HepG2 (cell line): ENCODE measurements around the gene DNTTIP2. TPM values are rescaled to one million over a fixed set of nuclear protein-coding genes. Genes with fewer than 3 reads are reported as not detected.

ENCODE experiments used
- GTF3A ChIP-seq: sonication (generic); formaldehyde crosslinking; conservative IDR thresholded peaks from 2 replicates; pipeline ENCODE4 v1.4.0; 2020; ENCODE audit warnings: mild to moderate bottlenecking, missing genetic modification reagents
- HCFC1 ChIP-seq: fragments of 150-350 bp; IDR thresholded peaks from 2 replicates; pipeline ENCODE4 v1.6.1; 2014; ENCODE audit warnings: low read depth, low read length
- HDAC6 ChIP-seq: fragments of 200-600 bp; sonication (generic); IDR thresholded peaks from 2 replicates; pipeline ENCODE4 v1.7.0; 2017; ENCODE audit warnings: mild to moderate bottlenecking, antibody characterized with exemption, low read length, low read depth
- KAT2B ChIP-seq: fragments of 150-350 bp; IDR thresholded peaks from 2 replicates; pipeline ENCODE4 v1.6.1; 2014; ENCODE audit warnings: low read depth, low read length, borderline replicate concordance
- KLF6 ChIP-seq: IDR thresholded peaks from 2 replicates; pipeline ENCODE4 v1.8.0; 2016; ENCODE audit warnings: missing biosample characterization, missing genetic modification reagents
- MAF1 ChIP-seq: sonication (generic); formaldehyde crosslinking; IDR thresholded peaks from 2 replicates; pipeline ENCODE4 v1.5.0; 2020; ENCODE audit warnings: missing genetic modification reagents, borderline replicate concordance
- NR1H2 ChIP-seq: sonication (generic); formaldehyde crosslinking; IDR thresholded peaks from 2 replicates; pipeline ENCODE4 v1.8.1; 2022; ENCODE audit warnings: low read depth, missing genetic modification reagents, borderline replicate concordance
- SP5 ChIP-seq: IDR thresholded peaks from 2 replicates; pipeline ENCODE4 v1.6.1; 2016; ENCODE audit warnings: low read depth, borderline replicate concordance
- SPEN ChIP-seq: sonication (generic); formaldehyde crosslinking; IDR thresholded peaks from 2 replicates; pipeline ENCODE4 v1.5.1; 2020; ENCODE audit warnings: low read depth, mild to moderate bottlenecking, missing genetic modification reagents
- SYNCRIP ChIP-seq: fragments of 200-400 bp; formaldehyde crosslinking; IDR thresholded peaks from 2 replicates; pipeline ENCODE4 v1.6.1; 2018; ENCODE audit warnings: mild to moderate bottlenecking, low read depth, low read length; ENCODE audit not compliant: insufficient read depth
- ZNF234 ChIP-seq: sonication (generic); formaldehyde crosslinking; conservative IDR thresholded peaks from 2 replicates; pipeline ENCODE4 v1.5.1; 2020; ENCODE audit warnings: mild to moderate bottlenecking, missing genetic modification reagents
- ZNF235 ChIP-seq: sonication (generic); formaldehyde crosslinking; IDR thresholded peaks from 2 replicates; pipeline ENCODE4 v1.8.1; 2023; ENCODE audit warnings: mild to moderate bottlenecking, missing genetic modification reagents, borderline replicate concordance
- ZNF256 ChIP-seq: sonication (generic); formaldehyde crosslinking; conservative IDR thresholded peaks from 2 replicates; pipeline ENCODE4 v1.4.0; 2020; ENCODE audit warnings: missing genetic modification reagents
- ZNF703 ChIP-seq: sonication (generic); formaldehyde crosslinking; IDR thresholded peaks from 2 replicates; pipeline ENCODE4 v1.5.1; 2020; ENCODE audit warnings: missing genetic modification reagents, mild to moderate bottlenecking, moderate library complexity, borderline replicate concordance
- ZNF747 ChIP-seq: sonication (generic); formaldehyde crosslinking; IDR thresholded peaks from 2 replicates; pipeline ENCODE4 v1.8.1; 2023; ENCODE audit warnings: missing genetic modification reagents, mild to moderate bottlenecking, borderline replicate concordance
- polyA plus RNA-seq, 8 experiments: library from polyadenylated mRNA; depleted of rRNA in 3 of 8; stranded (reverse) in 7 of 8; unstranded in 1 of 8; fragments of >200 nt; fragmentation: Illumina TruSeq in 4 of 8; extraction: Trizol in 4 of 8; gene quantifications; 2 replicates each; pipeline versions ENCODE4 v1.2.1 to v1.2.3, GENCODE V29; 2011 to 2016; ENCODE audit warnings: low read depth in 4 of 8, missing spikeins in 1 of 8, mixed read lengths in 1 of 8; ENCODE audit not compliant: insufficient read depth in 1 of 8
- total RNA-seq, 5 experiments: library from RNA; depleted of rRNA; stranded (reverse); fragments of >200 nt; fragmentation: Illumina TruSeq; extraction: Trizol; gene quantifications; 2 replicates each; pipeline ENCODE4 v1.2.3, GENCODE V29; 2016; ENCODE audit warnings: low read depth in 1 of 5
- TF ChIP-seq, protein P1 (sequence below): sonication (generic); formaldehyde crosslinking; IDR thresholded peaks from 2 replicates; pipeline ENCODE4 v1.5.1; 2020; ENCODE audit warnings: mild to moderate bottlenecking, moderate library complexity, missing genetic modification reagents
- TF ChIP-seq, protein P2 (sequence below): sonication (generic); formaldehyde crosslinking; IDR thresholded peaks from 2 replicates; pipeline ENCODE4 v1.5.0; 2020; ENCODE audit warnings: missing genetic modification reagents
- TF ChIP-seq, protein P3 (sequence below): sonication (generic); formaldehyde crosslinking; IDR thresholded peaks from 2 replicates; pipeline ENCODE4 v1.4.0; 2020; ENCODE audit warnings: missing genetic modification reagents, borderline replicate concordance
- TF ChIP-seq, protein P4 (sequence below): sonication (generic); formaldehyde crosslinking; conservative IDR thresholded peaks from 2 replicates; pipeline ENCODE4 v1.4.0; 2020; ENCODE audit warnings: missing genetic modification reagents
- TF ChIP-seq, protein P5 (sequence below): sonication (generic); formaldehyde crosslinking; IDR thresholded peaks from 2 replicates; pipeline ENCODE4 v1.8.0; 2022; ENCODE audit warnings: low read depth, missing genetic modification reagents

DNTTIP2 gene
- total and polyA plus RNA-seq, 2 of the 13 experiments (the other 11 are each of a cell fraction or from before 2014, with no cell fraction given), result 11.4 to 63.3 TPM

DNA sequence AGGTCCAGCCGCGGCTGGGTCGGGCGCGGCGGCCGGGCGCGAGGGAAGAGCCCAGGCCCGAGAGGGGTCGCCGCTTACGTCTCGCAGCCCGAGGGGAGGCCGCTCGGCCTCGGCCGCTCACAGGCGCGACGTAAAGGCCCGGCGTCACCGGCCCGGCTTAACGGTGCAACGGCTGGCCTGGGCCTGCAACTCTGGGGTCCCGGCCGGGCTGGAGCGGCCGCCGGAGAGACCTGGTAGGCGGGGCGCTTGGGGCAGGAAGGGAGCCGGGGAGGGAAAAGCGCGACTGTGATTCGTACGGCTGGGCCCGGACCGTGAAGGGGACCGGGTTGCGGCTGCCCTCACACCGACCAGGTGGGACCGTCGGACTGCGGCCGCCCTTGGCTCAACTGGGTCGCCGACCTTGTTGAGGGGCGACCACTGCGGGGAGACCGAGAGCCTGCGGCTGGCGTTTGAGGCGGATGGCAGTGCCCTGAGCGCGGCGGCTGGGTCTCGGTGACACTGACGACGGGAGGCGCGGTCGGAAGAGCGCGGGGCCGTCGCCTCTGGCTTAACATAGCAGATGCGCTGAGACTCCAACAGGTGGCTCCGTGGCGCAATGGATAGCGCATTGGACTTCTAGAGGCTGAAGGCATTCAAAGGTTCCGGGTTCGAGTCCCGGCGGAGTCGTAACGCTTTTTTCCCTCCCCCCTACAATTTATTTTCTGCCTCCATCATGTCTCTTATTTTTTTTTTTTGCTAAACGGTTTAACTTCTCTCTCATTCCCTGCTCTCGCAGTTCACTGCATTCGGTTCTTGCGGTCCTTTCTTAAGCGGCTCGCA is 31.8 kb downstream of the DNTTIP2 start (continued):
- peak; percentile 25; the same call in 1 of the 2 replicates for TF ChIP-seq HCFC1
- TF ChIP-seq, protein P1, sequence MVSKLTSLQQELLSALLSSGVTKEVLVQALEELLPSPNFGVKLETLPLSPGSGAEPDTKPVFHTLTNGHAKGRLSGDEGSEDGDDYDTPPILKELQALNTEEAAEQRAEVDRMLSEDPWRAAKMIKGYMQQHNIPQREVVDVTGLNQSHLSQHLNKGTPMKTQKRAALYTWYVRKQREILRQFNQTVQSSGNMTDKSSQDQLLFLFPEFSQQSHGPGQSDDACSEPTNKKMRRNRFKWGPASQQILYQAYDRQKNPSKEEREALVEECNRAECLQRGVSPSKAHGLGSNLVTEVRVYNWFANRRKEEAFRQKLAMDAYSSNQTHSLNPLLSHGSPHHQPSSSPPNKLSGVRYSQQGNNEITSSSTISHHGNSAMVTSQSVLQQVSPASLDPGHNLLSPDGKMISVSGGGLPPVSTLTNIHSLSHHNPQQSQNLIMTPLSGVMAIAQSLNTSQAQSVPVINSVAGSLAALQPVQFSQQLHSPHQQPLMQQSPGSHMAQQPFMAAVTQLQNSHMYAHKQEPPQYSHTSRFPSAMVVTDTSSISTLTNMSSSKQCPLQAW, result 0 out of 2 replicates have a peak, but pooled peaks have one; percentile 8
- TF ChIP-seq, protein P2, sequence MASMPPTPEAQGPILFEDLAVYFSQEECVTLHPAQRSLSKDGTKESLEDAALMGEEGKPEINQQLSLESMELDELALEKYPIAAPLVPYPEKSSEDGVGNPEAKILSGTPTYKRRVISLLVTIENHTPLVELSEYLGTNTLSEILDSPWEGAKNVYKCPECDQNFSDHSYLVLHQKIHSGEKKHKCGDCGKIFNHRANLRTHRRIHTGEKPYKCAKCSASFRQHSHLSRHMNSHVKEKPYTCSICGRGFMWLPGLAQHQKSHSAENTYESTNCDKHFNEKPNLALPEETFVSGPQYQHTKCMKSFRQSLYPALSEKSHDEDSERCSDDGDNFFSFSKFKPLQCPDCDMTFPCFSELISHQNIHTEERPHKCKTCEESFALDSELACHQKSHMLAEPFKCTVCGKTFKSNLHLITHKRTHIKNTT, result no peak
- TF ChIP-seq ZNF256 (CRISPR knock-in tag), result no peak
- TF ChIP-seq, protein P3, sequence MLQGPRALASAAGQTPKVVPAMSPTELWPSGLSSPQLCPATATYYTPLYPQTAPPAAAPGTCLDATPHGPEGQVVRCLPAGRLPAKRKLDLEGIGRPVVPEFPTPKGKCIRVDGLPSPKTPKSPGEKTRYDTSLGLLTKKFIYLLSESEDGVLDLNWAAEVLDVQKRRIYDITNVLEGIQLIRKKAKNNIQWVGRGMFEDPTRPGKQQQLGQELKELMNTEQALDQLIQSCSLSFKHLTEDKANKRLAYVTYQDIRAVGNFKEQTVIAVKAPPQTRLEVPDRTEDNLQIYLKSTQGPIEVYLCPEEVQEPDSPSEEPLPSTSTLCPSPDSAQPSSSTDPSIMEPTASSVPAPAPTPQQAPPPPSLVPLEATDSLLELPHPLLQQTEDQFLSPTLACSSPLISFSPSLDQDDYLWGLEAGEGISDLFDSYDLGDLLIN (CRISPR knock-in tag), result no peak
- TF ChIP-seq SYNCRIP, result no peak
- TF ChIP-seq KLF6 (CRISPR knock-in tag), result peak; percentile 21; the same call in 1 of the 2 replicates
- peak; percentile 79; the same call in 1 of the 2 replicates for TF ChIP-seq SPEN (CRISPR knock-in tag)
- no peak for TF ChIP-seq HDAC6
- no peak; the same call in 1 of the 2 replicates for TF ChIP-seq NR1H2 (CRISPR knock-in tag)
- no peak for TF ChIP-seq ZNF703 (CRISPR knock-in tag)
- TF ChIP-seq, protein P4, sequence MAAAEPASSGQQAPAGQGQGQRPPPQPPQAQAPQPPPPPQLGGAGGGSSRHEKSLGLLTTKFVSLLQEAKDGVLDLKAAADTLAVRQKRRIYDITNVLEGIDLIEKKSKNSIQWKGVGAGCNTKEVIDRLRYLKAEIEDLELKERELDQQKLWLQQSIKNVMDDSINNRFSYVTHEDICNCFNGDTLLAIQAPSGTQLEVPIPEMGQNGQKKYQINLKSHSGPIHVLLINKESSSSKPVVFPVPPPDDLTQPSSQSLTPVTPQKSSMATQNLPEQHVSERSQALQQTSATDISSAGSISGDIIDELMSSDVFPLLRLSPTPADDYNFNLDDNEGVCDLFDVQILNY, result no peak
- no peak for TF ChIP-seq KAT2B
- no peak; the same call in 1 of the 2 replicates for TF ChIP-seq ZNF747 (CRISPR knock-in tag)
- 0 out of 2 replicates have a peak, but pooled peaks have one; percentile 25 for TF ChIP-seq GTF3A
- TF ChIP-seq SP5, result peak; percentile 36; the same call in 1 of the 2 replicates
- TF ChIP-seq, protein P5, sequence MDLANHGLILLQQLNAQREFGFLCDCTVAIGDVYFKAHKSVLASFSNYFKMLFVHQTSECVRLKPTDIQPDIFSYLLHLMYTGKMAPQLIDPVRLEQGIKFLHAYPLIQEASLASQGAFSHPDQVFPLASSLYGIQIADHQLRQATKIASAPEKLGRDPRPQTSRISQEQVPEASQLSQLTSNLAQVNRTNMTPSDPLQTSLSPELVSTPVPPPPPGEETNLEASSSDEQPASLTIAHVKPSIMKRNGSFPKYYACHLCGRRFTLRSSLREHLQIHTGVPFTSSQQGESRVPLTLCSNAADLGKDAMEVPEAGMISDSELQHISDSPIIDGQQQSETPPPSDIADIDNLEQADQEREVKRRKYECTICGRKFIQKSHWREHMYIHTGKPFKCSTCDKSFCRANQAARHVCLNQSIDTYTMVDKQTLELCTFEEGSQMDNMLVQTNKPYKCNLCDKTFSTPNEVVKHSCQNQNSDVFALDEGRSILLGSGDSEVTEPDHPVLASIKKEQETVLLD (CRISPR knock-in tag), result no peak
- TF ChIP-seq ZNF235 (CRISPR knock-in tag), result peak; percentile 88; the same call in 1 of the 2 replicates
- no peak for TF ChIP-seq ZNF234 (CRISPR knock-in tag)
- TF ChIP-seq MAF1 (CRISPR knock-in tag), result peak; percentile 99
